ENCODE results near the gene XDH.

XDH gene

DNA sequence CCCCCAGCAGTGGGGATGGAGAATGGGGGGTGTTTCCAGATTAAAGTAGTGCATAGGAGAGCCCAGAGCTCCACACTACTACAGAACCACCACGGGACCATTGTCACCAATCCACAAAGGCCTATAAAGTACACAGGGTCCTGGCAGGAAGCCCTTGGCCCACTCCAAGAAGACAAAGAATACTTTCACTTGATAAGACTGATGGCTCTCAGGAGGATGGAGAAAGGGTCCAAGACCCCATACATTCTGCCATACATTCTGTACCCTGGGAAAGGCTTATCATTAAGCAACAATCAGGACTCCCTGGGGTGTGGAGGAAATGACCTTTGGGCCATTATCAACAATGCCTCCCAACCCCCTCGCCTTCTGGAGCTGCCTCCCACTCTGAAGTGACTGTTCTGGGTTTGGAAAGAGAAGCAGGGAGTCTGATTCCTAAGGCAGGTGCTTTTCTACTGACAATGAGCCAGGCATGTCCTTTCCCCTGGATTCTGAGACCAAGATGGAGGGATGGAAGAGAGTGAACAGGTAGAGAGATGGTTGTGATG lies 85.4 kb downstream of the XDH start:
- no peak for DNase-seq (ENCODE audit: low spot score)

DNA sequence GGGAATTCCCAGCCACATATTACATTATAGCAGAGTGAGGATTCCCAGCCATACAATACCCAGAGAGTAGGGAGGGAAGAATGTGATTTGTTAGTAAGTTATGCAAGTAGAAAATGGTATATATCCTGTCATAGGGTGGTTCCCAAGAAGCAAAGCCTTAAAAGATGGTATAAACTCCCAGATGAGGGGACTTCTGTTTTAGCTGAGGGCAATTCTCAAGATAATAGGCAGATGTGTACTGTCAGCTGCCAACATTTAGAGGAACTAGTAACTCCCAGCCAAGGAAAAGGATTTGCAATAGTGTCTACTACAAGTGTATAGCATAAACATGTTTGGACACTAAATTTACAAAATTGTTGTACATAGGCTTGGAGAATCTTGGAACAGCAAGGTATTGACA lies 86.5 kb downstream of the XDH start:
- DNase-seq (ENCODE audit: low spot score) = no peak

DNA sequence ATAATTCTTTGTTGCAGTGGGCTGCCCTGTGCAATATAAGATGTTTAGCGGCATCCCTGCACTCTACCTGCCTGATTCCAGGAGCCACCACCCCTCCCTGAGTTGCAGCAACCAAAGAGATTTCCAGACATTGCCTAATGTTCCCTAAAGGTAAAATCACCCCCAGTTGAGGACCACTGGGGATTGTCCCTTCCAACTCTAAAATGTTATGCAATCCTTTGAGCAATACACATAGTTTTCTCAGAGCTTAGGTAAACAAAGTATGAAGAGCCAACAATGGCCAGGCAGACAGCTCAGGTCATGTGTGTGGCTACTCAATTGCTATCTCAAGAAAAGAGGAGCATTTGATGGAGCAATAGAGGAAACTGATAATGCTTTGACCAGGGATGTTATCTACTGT lies 87.0 kb downstream of the XDH start:
- DNase-seq (ENCODE audit: low spot score) = no peak

DNA sequence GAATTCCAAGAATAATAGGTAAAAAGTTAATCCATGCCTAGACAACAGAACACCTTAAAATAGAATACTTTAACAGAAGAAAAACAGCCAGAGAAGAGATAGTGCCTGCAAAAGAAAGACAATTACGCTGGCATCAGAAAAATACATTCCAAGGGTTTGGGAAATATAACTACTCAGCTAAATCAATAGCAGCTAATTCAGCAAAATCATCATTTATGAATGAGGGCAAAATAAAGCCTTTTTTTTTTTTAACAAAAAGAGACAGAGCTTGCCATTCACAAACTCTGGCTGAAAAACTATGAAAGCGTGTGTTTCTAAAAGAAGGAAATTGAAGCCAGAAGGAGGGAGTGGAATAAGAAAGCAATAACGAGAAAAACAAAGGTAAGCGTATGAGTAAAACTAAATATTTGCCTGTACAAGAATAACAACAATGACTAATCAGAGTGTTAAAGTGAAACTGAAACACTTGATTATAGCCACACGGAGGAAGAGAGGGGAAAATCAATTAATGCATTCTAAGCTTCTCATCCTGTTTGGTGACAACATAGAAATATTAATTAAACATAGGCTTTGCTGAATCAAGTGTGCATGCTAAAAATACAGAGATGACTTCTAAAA lies 90.4 kb downstream of the XDH start:
- DNase-seq (ENCODE audit: low spot score) = no peak

DNA sequence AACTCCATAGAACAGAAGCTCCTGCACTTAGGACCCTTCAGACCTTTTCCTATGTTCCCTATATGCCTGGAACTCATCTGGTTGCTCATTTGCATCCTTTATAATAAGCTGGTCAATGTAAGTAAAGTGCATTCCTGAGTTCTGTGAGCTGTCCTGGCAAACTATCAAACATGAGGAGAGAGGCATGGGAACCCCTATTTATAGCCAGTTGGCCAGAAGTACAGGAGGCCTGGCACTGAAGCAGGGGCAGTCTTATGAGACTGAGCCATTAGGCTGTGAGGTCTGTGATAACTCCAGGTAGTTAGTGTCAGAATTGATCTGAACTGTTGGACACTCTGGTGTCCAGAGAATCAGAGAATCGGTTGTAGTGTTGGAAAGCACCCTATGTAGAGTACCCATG lies 92.2 kb downstream of the XDH start:
- DNase-seq (ENCODE audit: low spot score) = no peak

DNA sequence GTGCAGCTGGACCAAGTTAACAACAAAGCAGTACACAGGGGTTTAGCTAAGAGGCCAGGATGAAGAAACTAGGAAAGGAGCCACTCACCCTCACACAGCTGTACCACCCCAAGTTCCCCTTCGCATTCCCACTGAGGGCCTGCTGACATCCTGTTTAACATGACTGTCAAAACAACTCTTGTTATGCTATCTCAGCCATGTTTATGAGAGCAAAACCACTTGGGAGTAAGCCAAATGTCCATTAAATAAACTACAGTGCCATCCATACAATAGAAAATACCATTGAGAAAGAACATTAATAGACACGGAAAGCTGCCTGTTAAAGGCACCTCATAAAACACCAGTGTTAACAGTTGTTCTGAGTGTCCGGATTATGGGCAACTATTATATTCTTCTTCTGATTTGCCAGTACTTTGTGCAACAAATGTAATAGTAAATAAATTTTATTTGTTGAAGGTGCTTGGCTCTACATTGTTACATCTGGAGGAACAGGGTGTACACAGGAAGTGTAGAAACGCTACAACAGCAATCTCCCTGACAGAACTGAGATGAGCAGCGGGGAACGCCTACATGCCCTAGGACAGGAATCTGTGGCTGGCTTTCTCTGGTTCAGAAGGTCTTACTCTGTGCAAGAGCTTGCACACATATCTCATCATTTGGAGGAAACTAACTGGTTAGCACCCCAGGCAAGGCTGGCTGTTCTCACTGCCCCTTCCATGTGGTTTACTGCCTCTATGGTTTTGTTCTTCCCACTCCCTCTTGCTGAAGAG lies 95.0 kb downstream of the XDH start:
- peak; percentile 25 for DNase-seq (ENCODE audit: low spot score)

DNA sequence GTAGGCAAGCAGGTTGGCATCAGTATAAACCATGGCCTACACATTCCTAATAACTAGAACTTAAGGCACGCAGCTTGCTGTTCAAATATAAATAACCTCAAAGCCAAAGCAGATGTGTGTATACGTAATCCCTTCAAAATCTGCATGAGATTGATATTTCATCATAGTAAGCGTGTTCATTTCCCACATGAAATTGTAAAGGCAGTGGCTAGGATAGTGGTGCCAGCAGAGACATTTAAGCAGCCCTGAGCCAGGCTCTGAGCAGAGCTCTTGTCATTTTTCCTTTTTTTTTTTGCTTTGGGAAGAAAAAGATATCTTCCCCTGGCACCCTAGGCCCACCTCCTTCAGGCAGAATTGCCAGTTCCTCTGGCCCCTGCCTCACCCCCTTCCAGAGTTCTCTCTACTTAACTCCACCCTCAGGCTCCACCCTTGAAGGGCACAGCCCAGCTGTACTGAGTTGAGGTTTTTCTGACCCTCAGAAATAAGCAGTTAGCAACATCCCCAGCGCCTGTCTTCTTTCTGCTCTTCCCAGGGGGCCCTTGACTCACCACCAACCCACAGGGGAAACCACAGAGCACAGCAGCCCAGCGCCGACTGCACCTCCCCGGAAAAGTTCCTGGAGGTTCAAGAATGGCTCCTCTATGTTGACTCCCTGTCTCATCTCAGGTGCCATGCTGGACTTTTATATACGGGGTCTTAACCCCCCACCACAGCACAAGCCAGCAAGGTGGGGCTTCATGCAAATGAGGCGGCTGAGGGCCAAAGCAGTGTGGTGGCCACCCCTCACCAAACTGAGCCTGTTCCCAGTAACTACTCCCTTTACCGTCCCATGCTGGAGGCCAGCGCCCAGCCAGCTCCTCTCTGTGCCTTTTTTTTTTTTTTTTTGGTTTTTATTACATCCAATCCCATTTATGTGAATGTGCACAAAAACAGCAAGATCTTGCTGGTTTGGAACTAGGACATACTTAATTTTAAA lies 95.9 kb downstream of the XDH start:
- peak; percentile 52 for DNase-seq (ENCODE audit: low spot score)

DNA sequence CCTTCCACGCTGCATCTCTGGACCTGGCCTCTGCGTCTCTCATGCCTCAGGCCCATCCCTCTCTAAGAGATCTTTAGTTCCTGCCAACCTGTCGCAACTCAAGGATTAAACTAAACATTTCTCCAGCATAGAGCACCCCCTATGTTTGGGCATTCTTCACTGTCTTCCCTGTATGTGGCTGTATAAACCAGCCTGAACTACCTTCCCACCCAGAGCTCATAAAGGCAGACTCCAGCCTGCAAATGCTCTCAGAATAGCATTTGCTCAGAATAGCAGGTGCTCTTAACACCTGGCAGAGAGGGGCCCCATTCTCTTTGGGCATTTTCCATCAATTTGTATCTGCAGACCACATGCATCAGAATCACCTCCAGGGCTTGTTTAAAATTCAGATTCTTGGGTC lies 97.1 kb downstream of the XDH start:
- DNase-seq (ENCODE audit: low spot score) = no peak

DNA sequence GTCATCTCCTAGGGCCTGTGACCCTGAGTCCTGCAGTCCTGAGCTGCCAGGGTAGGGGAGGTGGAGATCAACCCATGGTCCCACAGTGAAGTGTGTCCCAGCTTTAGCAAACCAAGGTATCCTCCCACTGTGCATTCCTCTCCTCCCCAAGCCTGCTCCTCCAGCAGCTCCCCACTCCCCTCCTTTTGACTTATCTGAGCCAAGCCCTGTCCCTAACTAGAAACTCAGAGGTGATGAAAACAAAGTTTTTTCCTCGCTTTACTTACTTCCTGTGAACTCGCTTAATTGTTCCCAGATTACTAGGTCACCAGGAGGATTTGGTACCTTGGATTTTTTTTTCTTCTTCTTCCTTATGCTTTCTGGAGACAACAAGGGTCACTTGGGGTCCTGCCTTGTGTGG lies 99.8 kb downstream of the XDH start:
- DNase-seq (ENCODE audit: low spot score) = no peak

DNA sequence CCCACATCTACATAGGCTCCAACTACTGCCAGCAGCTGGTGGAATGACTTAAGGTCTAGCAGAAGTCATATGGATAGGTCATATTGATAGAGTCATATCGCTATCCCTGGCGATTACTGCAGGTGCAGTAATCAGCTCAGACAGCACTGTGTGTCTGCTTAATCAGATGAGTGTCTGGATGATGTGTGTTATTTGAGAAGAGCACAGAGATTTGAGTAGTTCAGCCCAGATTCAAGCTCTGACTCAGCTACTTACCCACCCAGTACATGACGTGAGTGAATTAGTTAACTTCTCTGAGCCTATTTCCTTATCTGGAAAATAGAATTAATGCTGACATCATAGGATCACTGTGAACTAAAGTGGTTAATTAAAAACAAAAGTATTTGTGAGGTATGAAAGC lies 101.6 kb downstream of the XDH start:
- DNase-seq (ENCODE audit: low spot score) = peak; percentile 31

DNA sequence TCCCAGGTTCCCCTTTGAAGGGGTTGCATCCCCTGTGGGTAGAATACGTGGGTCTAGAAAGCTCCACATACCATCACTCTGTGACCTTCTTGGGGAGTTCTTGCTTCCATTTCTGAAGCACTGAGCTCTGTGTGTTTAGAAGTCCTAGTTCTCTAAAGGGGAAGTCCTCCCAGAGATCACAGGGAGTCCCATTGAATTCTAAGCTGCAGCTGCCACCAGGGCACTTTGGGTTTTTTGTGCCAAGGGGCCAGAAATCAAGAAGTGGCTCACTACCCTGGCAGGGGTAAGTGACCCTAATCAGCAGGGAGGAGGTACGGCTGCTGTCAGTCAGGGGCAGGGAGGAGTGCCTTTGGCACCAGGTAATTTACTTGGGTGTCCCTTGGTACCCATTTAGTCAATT lies 109.7 kb downstream of the XDH start:
- no peak for DNase-seq (ENCODE audit: low spot score)

DNA sequence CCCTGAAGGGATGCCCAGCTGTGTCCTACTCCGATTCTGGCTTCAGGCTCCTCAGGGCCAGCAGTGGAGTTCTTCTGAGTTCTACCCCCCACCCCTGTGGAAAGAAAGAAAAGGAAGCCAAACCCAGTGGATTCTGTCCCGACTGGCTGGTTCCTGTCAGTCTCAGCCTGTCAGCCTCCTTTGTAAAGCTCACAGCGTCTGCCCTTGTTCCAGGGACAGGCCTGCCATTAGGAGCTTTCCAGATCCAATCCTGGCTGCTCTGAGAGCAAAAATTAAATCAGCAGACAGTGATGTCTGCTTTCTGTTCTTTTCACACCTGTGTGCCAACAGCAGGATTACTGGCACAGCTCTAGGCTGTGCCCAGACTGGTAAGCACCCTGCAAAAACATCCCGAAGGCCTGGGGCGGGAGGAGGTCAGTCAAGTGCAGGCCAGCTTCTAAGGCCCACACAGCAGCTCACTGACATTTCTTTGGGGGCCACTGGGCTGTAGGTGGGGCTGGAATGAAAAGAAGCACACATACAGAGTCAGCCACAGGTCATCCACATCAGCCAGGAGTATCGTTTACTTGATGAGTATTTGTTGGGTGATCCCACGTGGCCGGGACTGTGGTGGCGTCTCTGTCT lies 111.5 kb downstream of the XDH start:
- DNase-seq (ENCODE audit: low spot score) = no peak

DNA sequence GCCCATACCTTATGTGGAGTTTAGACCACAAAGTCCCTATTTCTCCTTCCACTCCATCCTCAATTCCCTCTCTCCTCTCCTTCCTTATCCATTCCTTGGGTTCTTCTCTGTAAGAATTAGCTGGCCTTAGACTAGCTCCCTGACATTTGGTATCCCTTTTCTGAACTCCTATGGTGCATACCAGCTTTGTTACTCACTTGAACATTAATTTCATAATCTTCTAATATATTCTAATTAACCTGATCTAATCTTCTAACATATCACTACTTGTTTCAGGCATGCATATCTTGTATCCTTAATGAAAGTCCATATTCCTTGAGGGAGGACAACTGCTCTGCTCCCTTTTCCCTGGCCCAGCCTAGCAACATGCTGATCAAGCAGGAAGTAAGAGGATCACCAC lies 114.2 kb downstream of the XDH start:
- DNase-seq (ENCODE audit: low spot score) = no peak

DNA sequence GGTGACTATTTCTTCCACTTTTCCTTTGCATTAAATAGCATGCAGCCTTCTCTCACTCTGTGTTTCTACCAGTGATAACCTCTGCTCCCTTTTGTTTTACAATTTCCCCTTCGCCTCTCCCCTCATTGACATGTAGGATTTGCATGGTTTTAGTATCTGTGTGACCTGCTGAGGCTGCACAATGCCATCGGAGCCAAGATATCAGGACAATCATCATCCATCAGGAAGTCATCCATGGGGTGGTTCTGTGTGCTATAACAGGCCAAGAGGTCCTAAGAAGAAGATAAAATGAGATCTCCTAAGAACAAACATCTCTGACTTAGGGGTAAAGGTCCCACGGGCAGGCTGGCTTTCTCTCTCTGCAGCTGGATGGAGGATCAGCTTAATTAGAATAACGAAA lies 115.0 kb downstream of the XDH start:
- DNase-seq (ENCODE audit: low spot score) = no peak

DNA sequence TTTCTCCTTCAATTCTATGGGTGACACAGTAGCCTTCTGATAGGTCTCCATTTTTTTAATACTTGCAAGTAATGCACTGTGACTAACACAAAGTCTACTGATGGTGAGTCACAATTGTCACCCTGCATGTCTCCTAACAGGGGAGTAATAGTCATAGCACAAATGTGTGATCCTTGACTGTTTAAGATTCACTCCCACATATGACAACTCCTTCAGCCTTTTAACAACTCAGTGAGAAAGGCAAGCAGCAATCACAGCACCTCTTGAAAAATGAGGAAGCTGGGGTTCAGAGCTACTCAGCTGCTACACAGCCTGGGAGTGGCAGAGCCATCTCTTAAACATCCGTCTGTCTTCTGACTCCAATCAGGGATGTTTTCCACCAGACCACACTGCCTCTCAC lies 116.8 kb downstream of the XDH start:
- DNase-seq (ENCODE audit: low spot score) = peak; percentile 56

DNA sequence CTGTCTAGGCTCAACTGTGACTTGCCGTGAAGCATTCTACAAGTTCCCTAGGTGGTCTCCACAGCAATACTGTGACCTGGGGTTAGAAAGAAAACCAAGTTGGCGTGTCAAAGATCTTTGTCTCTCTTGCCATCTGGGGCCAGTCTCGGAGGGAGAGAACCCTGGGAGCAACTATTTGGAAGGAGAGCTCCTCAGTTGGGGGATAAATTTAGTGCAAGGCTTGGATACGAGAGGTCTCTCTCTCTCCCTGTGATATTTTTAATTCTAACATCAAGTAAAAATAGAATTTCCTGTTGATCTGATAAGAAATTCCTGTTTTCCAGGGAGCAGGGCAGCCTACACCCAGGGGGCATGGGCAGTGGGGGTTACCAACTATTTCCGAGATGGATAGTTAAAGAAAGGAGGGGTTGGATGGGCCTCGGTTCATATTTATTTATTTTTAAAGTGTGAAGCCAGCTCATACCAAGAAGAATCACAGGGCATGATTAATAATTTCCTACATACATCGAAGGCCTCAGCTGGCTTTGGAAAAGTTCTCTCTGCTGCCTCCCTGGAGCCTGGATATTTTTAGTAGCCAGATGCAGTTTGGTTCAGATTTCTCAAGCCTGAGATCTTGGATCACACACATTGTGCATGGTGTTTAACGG lies 117.8 kb downstream of the XDH start:
- peak; percentile 44 for DNase-seq (ENCODE audit: low spot score)

DNA sequence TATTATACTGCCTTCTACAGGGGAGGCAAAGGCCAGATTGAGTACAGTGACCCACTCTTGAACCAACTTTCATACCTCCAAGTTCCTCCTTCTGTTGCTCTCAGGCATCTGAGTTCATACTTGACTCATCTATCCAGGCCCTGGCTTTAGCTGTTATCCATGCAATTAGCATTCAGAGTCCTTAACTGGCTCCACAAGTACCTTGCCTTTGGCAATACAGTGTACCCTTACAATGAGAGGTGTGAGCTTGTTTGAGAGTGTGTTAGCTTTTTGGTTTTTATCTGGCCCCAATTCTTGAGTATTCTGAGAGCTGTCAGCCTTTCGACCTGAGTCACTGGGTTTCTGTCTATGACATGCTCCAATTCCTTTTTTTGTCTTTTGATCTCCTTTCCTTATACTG lies 120.3 kb downstream of the XDH start:
- no peak for DNase-seq (ENCODE audit: low spot score)

DNA sequence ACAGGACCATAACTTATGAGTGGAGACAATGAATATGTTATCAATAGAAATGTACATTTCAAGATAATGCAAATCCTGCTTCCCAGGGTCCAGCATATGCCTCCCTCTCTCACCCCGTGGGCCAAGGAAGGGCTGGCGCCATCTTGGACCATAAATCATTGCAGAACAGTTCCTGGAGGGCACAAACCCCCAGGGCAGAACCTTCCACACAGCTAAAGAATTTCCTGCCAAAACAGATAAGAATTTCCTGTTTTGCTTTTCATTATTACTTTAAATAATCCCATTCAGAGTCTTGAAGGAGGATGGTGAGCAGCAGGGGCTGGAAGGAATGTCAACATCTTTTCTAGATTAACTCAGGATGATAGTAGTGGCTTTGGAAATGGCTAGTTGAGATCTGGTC lies 126.9 kb downstream of the XDH start:
- peak; percentile 44 for DNase-seq (ENCODE audit: low spot score)

DNA sequence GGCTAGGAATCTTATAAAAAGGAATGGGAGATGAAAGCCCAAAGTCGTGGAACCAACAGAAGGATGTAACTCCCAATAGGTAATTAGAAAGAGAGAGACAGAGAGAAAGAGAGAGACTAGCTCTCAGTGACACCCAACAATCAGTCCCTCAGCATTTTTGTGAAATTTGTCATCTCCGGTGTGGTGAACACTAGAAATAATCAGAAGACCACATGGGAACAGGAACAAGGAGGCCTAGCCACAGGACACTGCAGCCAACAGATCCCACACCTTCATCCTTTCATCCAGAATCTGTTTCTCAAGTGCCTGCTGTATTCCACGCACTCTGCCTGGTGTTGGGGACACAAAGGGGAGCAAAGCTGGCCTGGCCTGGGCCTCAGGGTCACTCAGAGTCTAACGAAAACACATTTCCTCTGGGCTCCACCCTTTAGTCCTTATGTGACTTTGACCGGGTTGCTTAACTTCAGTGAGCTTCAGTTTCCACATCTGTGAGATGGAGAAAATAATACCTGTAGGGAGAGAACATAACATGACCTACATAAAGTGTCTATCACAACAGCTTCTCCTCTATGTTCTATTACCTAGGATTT lies 127.5 kb downstream of the XDH start:
- DNase-seq (ENCODE audit: low spot score) = no peak

DNA sequence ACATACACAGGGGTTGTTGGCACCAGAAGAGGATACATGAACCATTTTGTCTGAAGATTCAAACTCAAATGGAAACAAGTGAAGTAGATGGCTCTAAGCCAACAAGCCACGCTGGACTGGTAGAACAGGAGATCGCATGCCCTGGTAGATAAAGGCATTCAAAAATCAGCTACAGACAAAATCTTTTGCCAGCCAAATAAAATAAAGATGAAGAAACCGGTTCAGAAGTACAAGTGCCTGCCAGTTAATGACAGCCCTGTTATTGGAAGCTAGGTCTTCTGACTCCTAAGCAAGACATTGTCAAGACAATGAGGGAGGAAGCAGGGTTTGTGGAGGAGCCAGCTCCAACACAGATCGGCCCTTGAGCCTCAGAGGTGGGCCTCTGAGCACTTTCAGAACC lies 128.3 kb downstream of the XDH start:
- no peak for DNase-seq (ENCODE audit: low spot score)
